WTC11 (cell line): ENCODE results near the gene KLHL25. TPM values are rescaled to one million over a fixed set of nuclear protein-coding genes. Genes with fewer than 3 reads are reported as not detected.

Experiments used
- ATAC-seq: fragments of 200-7000 bp; cut with Tn5 transposase; 2 replicates; pipeline ENCODE4 v1.10.0; 2021; ENCODE audit warnings: mild to moderate bottlenecking, moderate library complexity
- Bru-seq: library from RNA; stranded (reverse); fragments of 400-500 nt; gene quantifications from one replicate; lab custom pipeline; 2021; lab: Mats Ljungman, UMichigan
- CTCF ChIA-PET: fragments of 300-600 bp; sonication (Branson Sonifier 250); formaldehyde crosslinking; loops from one replicate; lab custom pipeline; 2021; ENCODE audit warnings: antibody characterized with exemption; lab: Charles Lee
- POLR2A ChIA-PET: fragments of 350-600 bp; sonication (Branson Sonifier 250); formaldehyde crosslinking; loops from one replicate; lab custom pipeline; 2021; ENCODE audit warnings: antibody characterized with exemption; lab: Charles Lee
- DNase-seq: peaks from one replicate; pipeline ENCODE4 v3.0.0; 2021; ENCODE audit warnings: low spot score
- H3K27ac Mint-ChIP-seq: 2 replicates; pipeline ENCODE4 v1.8.0; 2021; ENCODE audit warnings: mixed read lengths
- H3K27me3 Mint-ChIP-seq: 2 replicates; pipeline ENCODE4 v1.8.0; 2021; ENCODE audit warnings: low read depth, mild to moderate bottlenecking, moderate library complexity, mixed read lengths
- H3K36me3 Mint-ChIP-seq: 2 replicates; pipeline ENCODE4 v1.8.0; 2021; ENCODE audit warnings: mixed read lengths
- H3K4me1 Mint-ChIP-seq: 2 replicates; pipeline ENCODE4 v1.8.0; 2022; ENCODE audit warnings: mixed read lengths
- H3K4me3 Mint-ChIP-seq: 2 replicates; pipeline ENCODE4 v1.8.0; 2021; ENCODE audit warnings: mild to moderate bottlenecking, moderate library complexity, mixed read lengths
- H3K9me3 Mint-ChIP-seq: 2 replicates; pipeline ENCODE4 v1.8.0; 2021; ENCODE audit warnings: mixed read lengths
- AFF4 ChIP-seq: sonication (generic); formaldehyde crosslinking; IDR thresholded peaks from 2 replicates; pipeline ENCODE4 v1.8.1; 2023; ENCODE audit warnings: mild to moderate bottlenecking, missing genetic modification reagents, borderline replicate concordance
- ATF6 ChIP-seq: sonication (generic); formaldehyde crosslinking; IDR thresholded peaks from 2 replicates; pipeline ENCODE4 v1.8.1; 2023; ENCODE audit warnings: mild to moderate bottlenecking, missing genetic modification reagents
- CDX4 ChIP-seq: fragments of 250-450 bp; sonication (Bioruptor Pico); IDR thresholded peaks from 2 replicates; pipeline ENCODE4 v1.9.0; 2021; ENCODE audit warnings: moderate library complexity, mild to moderate bottlenecking, inconsistent platforms, borderline replicate concordance
- CREB1 ChIP-seq: sonication (generic); formaldehyde crosslinking; IDR thresholded peaks from 2 replicates; pipeline ENCODE4 v1.8.0; 2023; ENCODE audit warnings: mild to moderate bottlenecking, missing genetic modification reagents
- E2F5 ChIP-seq: sonication (generic); formaldehyde crosslinking; IDR thresholded peaks from 2 replicates; pipeline ENCODE4 v1.8.1; 2022; ENCODE audit warnings: mild to moderate bottlenecking, moderate library complexity, missing genetic modification reagents
- ESRRA ChIP-seq: sonication (generic); formaldehyde crosslinking; IDR thresholded peaks from 2 replicates; pipeline ENCODE4 v1.8.1; 2022; ENCODE audit warnings: mild to moderate bottlenecking, missing genetic modification reagents, borderline replicate concordance
- ETV6 ChIP-seq: sonication (generic); formaldehyde crosslinking; IDR thresholded peaks from 2 replicates; pipeline ENCODE4 v1.8.1; 2022; ENCODE audit warnings: mild to moderate bottlenecking, missing genetic modification reagents
- GABPB1 ChIP-seq: sonication (generic); formaldehyde crosslinking; IDR thresholded peaks from 2 replicates; pipeline ENCODE4 v1.8.1; 2023; ENCODE audit warnings: mild to moderate bottlenecking, missing genetic modification reagents
- HMGXB4 ChIP-seq: sonication (generic); formaldehyde crosslinking; IDR thresholded peaks from 2 replicates; pipeline ENCODE4 v1.8.1; 2023; ENCODE audit warnings: mild to moderate bottlenecking, moderate library complexity, missing genetic modification reagents
- KAT7 ChIP-seq: sonication (generic); formaldehyde crosslinking; IDR thresholded peaks from 2 replicates; pipeline ENCODE4 v1.8.1; 2023; ENCODE audit warnings: missing genetic modification reagents, mild to moderate bottlenecking, borderline replicate concordance
- NFE2L1 ChIP-seq: sonication (generic); formaldehyde crosslinking; IDR thresholded peaks from 2 replicates; pipeline ENCODE4 v1.8.1; 2023; ENCODE audit warnings: missing genetic modification reagents
- NFYB ChIP-seq: sonication (generic); formaldehyde crosslinking; conservative IDR thresholded peaks from 2 replicates; pipeline ENCODE4 v1.8.0; 2022; ENCODE audit warnings: low read depth, missing genetic modification reagents
- SP1 ChIP-seq: sonication (generic); formaldehyde crosslinking; conservative IDR thresholded peaks from 2 replicates; pipeline ENCODE4 v1.8.1; 2022; ENCODE audit warnings: missing genetic modification reagents
- ZMAT4 ChIP-seq: fragments of 250-450 bp; sonication (Bioruptor Pico); IDR thresholded peaks from 2 replicates; pipeline ENCODE4 v1.9.0; 2021; ENCODE audit warnings: mild to moderate bottlenecking
- ZNF425 ChIP-seq: fragments of 250-450 bp; sonication (Bioruptor Pico); conservative IDR thresholded peaks from 2 replicates; pipeline ENCODE4 v1.9.0; 2021; ENCODE audit warnings: mild to moderate bottlenecking
- ZSCAN18 ChIP-seq: fragments of 250-450 bp; sonication (Bioruptor Pico); IDR thresholded peaks from 2 replicates; pipeline ENCODE4 v2.1.2; 2022; ENCODE audit warnings: mild to moderate bottlenecking, moderate library complexity
- long read RNA-seq, 3 experiments: library from RNA in 1 of 3; library from capped mRNA in 1 of 3; library from polyadenylated mRNA in 1 of 3; unstranded in 2 of 3; stranded (forward) in 1 of 3; transcript quantifications; one replicate each; pipeline ENCODE4 v2.0.0, GENCODE V29; 2021
- total RNA-seq: library from RNA; stranded (reverse); gene quantifications from 3 replicates; pipeline ENCODE4 v1.2.3, GENCODE V29; 2021

The KLHL25 gene
- total RNA-seq (14.1 to 15.8 TPM (median 15.0 TPM) in 3 replicates), Bru-seq, nascent RNA (percentile 76 among the genes with signal in this experiment)
- long read RNA-seq, experiment 1, full-length matches to known transcripts, result 62 of 74 reads
- long read RNA-seq, experiment 1, partial matches to known transcripts, result 11 of 74 reads
- long read RNA-seq, experiment 1, other reads (novel, unspliced or antisense), result 1 of 74 reads
- long read RNA-seq, experiment 2, full-length matches to known transcripts, result 12 of 19 reads
- long read RNA-seq, experiment 2, partial matches to known transcripts, result 7 of 19 reads
- long read RNA-seq, experiment 2, other reads (novel, unspliced or antisense), result 0 of 19 reads
- long read RNA-seq, experiment 3, result 0 reads

GRCh38 chr15:85794598-85795336, at the start of gene KLHL25:
Gene KLHL25, minus strand, starts transcription at chr15:85794925. Its CDS starts 25,115 bp downstream, at chr15:85769810.
- POLR2A ChIA-PET, result interaction anchor here (0.9 to 1.3 kb wide), 3 partner anchors 31 to 46 kb away, joined by 3 to 6 read pairs (median 4); no protein-coding TSS in a partner anchor
- Mint-ChIP-seq H3K27me3 (peaks cover 13% of the 10 kb centered on the region), H3K27ac (peak within 1 kb of the TSS; percentile 41; the same call in 1 of the 2 replicates), H3K36me3 (no peaks in the 10 kb centered on the region), H3K4me1 (peaks cover 36% of the 10 kb centered on the region), H3K4me3 (peak within 1 kb of the TSS; percentile 88), H3K9me3 (0 out of 2 replicates have a peak, but pooled peaks cover 3% of the 10 kb centered on the region)
- DNase-seq (peak; percentile 93), ATAC-seq (peak; percentile 96)
- no peak for TF ChIP-seq CDX4 (CRISPR knock-in tag)
- no peak for TF ChIP-seq ATF6
- TF ChIP-seq NFE2L1, result no peak
- peak; percentile 63; the same call in 1 of the 2 replicates for TF ChIP-seq KAT7
- no peak for TF ChIP-seq ZMAT4 (CRISPR knock-in tag)
- TF ChIP-seq GABPB1 (CRISPR knock-in tag), result 0 out of 2 replicates have a peak, but pooled peaks have one; percentile 24
- TF ChIP-seq HMGXB4, result peak; percentile 76; the same call in 1 of the 2 replicates
- TF ChIP-seq E2F5 (CRISPR knock-in tag), result peak; percentile 79
- TF ChIP-seq NFYB (CRISPR knock-in tag), result peak; percentile 92
- TF ChIP-seq CREB1 (CRISPR knock-in tag), result no peak
- peak; percentile 73; the same call in 1 of the 2 replicates for TF ChIP-seq SP1 (CRISPR knock-in tag)
- no peak for TF ChIP-seq ZNF425 (CRISPR knock-in tag)
- CTCF ChIA-PET, result interaction anchor here (0.5 to 2.4 kb wide), 5 partner anchors 8 to 747 kb away, joined by 3 to 6 read pairs (median 3); no protein-coding TSS in a partner anchor

- peaks cover 18% of the 10 kb centered on the region for H3K27me3 Mint-ChIP-seq
- CTCF ChIA-PET, result interaction anchor here (0.5 to 2.5 kb wide), 24 partner anchors 10 to 1253 kb away, joined by 3 to 28 read pairs (median 5); no protein-coding TSS in a partner anchor
- H3K27ac Mint-ChIP-seq, result no peak overlapping the region
- POLR2A ChIA-PET, result no interaction called here
- DNase-seq (no peak), ATAC-seq (no peak)
- peaks cover 20% of the 10 kb centered on the region for H3K4me1 Mint-ChIP-seq
- H3K4me3 Mint-ChIP-seq, result no peak overlapping the region
- H3K9me3 Mint-ChIP-seq, result peaks cover 10% of the 10 kb centered on the region
- no peaks in the 10 kb centered on the region for H3K36me3 Mint-ChIP-seq
- TF ChIP-seq ZSCAN18, result no peak
- no peak for TF ChIP-seq ETV6 (CRISPR knock-in tag)
- no peak for TF ChIP-seq AFF4
- no peak for TF ChIP-seq HMGXB4
- TF ChIP-seq ESRRA (CRISPR knock-in tag), result no peak
These were observed 46.1 kb upstream of the KLHL25 start for GRCh38 chr15:85840802-85841152.
